Ovary (tissue), 3 donors: Measurements from ENCODE around the gene HSPA12A.

ENCODE experiments used
- CTCF ChIP-seq, 3 donors: fragments of 450-650 bp in 2 of 3; fragments of 200-600 bp in 1 of 3; IDR thresholded peaks; one replicate each; pipeline versions ENCODE4 v1.5.1 to v1.8.0; 2016 to 2022; ENCODE audit warnings: antibody characterized with exemption in 3 of 3, mild to moderate bottlenecking in 1 of 3
- EP300 ChIP-seq: sonication (generic); formaldehyde crosslinking; IDR thresholded peaks from one replicate; pipeline ENCODE4 v1.6.1; 2017; ENCODE audit warnings: antibody characterized with exemption
- donor health status: DM: no; HTN: no; CAD: no.

GRCh38 chr10:116648903-116649302 is 93.5 kb downstream of the HSPA12A start:
- TF ChIP-seq CTCF (IDR thresholded peaks at IDR 0.05): no peak
- TF ChIP-seq EP300: no peak
